Measurements from ENCODE around the gene XPNPEP2.

XPNPEP2 gene

GRCh38 chrX:129716507-129716906 is 22.3 kb upstream of the XPNPEP2 start:
- DNase-seq (ENCODE audit: insufficient read length, low spot score) (no peak), FAIRE-seq (no peak)
- no peak for TF ChIP-seq POU2F2 (IDR thresholded peaks at IDR 0.05; ENCODE audit: low read depth, low read length)
- TF ChIP-seq POLR2AphosphoS5 (IDR thresholded peaks at IDR 0.05; ENCODE audit: low read depth, low read length): no peak
- no peak for TF ChIP-seq SPI1 (IDR thresholded peaks at IDR 0.05; ENCODE audit: low read depth, low read length)
- no peak for TF ChIP-seq POLR2A (IDR thresholded peaks at IDR 0.05; ENCODE audit: low read depth, low read length)
- TF ChIP-seq TAF1 (IDR thresholded peaks at IDR 0.05; ENCODE audit: low read depth, low read length): no peak
- TF ChIP-seq PAX5 (IDR thresholded peaks at IDR 0.05; ENCODE audit: insufficient read depth, low read length, severe bottlenecking): no peak

- FAIRE-seq (no peak), DNase-seq (ENCODE audit: insufficient read length, low spot score) (no peak)
- TF ChIP-seq POLR2AphosphoS5 (IDR thresholded peaks at IDR 0.05; ENCODE audit: low read depth, low read length) (no peak), PAX5 (IDR thresholded peaks at IDR 0.05; ENCODE audit: insufficient read depth, low read length, severe bottlenecking) (no peak), TAF1 (IDR thresholded peaks at IDR 0.05; ENCODE audit: low read depth, low read length) (no peak), SPI1 (IDR thresholded peaks at IDR 0.05; ENCODE audit: low read depth, low read length) (no peak), POLR2A (IDR thresholded peaks at IDR 0.05; ENCODE audit: low read depth, low read length) (no peak), POU2F2 (IDR thresholded peaks at IDR 0.05; ENCODE audit: low read depth, low read length) (no peak)
These were observed 20.9 kb upstream of the XPNPEP2 start for GRCh38 chrX:129717892-129718291.

- TF ChIP-seq POLR2AphosphoS5 (IDR thresholded peaks at IDR 0.05; ENCODE audit: low read depth, low read length) (no peak), PAX5 (IDR thresholded peaks at IDR 0.05; ENCODE audit: insufficient read depth, low read length, severe bottlenecking) (no peak), SPI1 (IDR thresholded peaks at IDR 0.05; ENCODE audit: low read depth, low read length) (no peak), TAF1 (IDR thresholded peaks at IDR 0.05; ENCODE audit: low read depth, low read length) (no peak), POU2F2 (IDR thresholded peaks at IDR 0.05; ENCODE audit: low read depth, low read length) (no peak), POLR2A (IDR thresholded peaks at IDR 0.05; ENCODE audit: low read depth, low read length) (no peak)
- FAIRE-seq (no peak), DNase-seq (ENCODE audit: insufficient read length, low spot score) (no peak)
These were observed 20.1 kb upstream of the XPNPEP2 start for GRCh38 chrX:129718676-129719075.

GRCh38 chrX:129719268-129719667 is 19.5 kb upstream of the XPNPEP2 start:
- TF ChIP-seq TAF1 (IDR thresholded peaks at IDR 0.05; ENCODE audit: low read depth, low read length) (no peak), POU2F2 (IDR thresholded peaks at IDR 0.05; ENCODE audit: low read depth, low read length) (no peak), POLR2AphosphoS5 (IDR thresholded peaks at IDR 0.05; ENCODE audit: low read depth, low read length) (no peak), POLR2A (IDR thresholded peaks at IDR 0.05; ENCODE audit: low read depth, low read length) (no peak), PAX5 (IDR thresholded peaks at IDR 0.05; ENCODE audit: insufficient read depth, low read length, severe bottlenecking) (no peak), SPI1 (IDR thresholded peaks at IDR 0.05; ENCODE audit: low read depth, low read length) (no peak)
- FAIRE-seq (no peak), DNase-seq (ENCODE audit: insufficient read length, low spot score) (no peak)

GRCh38 chrX:129719931-129720530 is 18.7 kb upstream of the XPNPEP2 start:
- no peak for DNase-seq (ENCODE audit: insufficient read length, low spot score)
- FAIRE-seq: no peak

GRCh38 chrX:129720741-129721140 is 18.0 kb upstream of the XPNPEP2 start:
- FAIRE-seq: no peak
- TF ChIP-seq SPI1 (IDR thresholded peaks at IDR 0.05; ENCODE audit: low read depth, low read length): no peak
- TF ChIP-seq POLR2A (IDR thresholded peaks at IDR 0.05; ENCODE audit: low read depth, low read length): no peak
- TF ChIP-seq PAX5 (IDR thresholded peaks at IDR 0.05; ENCODE audit: insufficient read depth, low read length, severe bottlenecking): no peak
- TF ChIP-seq POU2F2 (IDR thresholded peaks at IDR 0.05; ENCODE audit: low read depth, low read length): no peak
- DNase-seq (ENCODE audit: insufficient read length, low spot score): no peak

More at GRCh38 chrX:129719931-129720530, 18.7 kb upstream of the XPNPEP2 start:
- TF ChIP-seq POU2F2 (IDR thresholded peaks at IDR 0.05; ENCODE audit: low read depth, low read length) (no peak), POLR2AphosphoS5 (IDR thresholded peaks at IDR 0.05; ENCODE audit: low read depth, low read length) (no peak), POLR2A (IDR thresholded peaks at IDR 0.05; ENCODE audit: low read depth, low read length) (no peak)

- TF ChIP-seq POLR2A (IDR thresholded peaks at IDR 0.05; ENCODE audit: low read depth, low read length) (no peak), TAF1 (IDR thresholded peaks at IDR 0.05; ENCODE audit: low read depth, low read length) (no peak)
- DNase-seq (ENCODE audit: insufficient read length, low spot score): no peak
- no peak for FAIRE-seq
These were observed 17.4 kb upstream of the XPNPEP2 start for GRCh38 chrX:129721414-129721813.

GRCh38 chrX:129721870-129722269 is 16.9 kb upstream of the XPNPEP2 start:
- FAIRE-seq (no peak), DNase-seq (ENCODE audit: insufficient read length, low spot score) (no peak)
- TF ChIP-seq POLR2A (IDR thresholded peaks at IDR 0.05; ENCODE audit: low read depth, low read length): no peak

- TF ChIP-seq SPI1 (IDR thresholded peaks at IDR 0.05; ENCODE audit: low read depth, low read length) (no peak), PAX5 (IDR thresholded peaks at IDR 0.05; ENCODE audit: insufficient read depth, low read length, severe bottlenecking) (no peak), TAF1 (IDR thresholded peaks at IDR 0.05; ENCODE audit: low read depth, low read length) (no peak), POU2F2 (IDR thresholded peaks at IDR 0.05; ENCODE audit: low read depth, low read length) (no peak), POLR2AphosphoS5 (IDR thresholded peaks at IDR 0.05; ENCODE audit: low read depth, low read length) (no peak), POLR2A (IDR thresholded peaks at IDR 0.05; ENCODE audit: low read depth, low read length) (no peak)
- DNase-seq (ENCODE audit: insufficient read length, low spot score) (no peak), FAIRE-seq (no peak)
These were observed 15.3 kb upstream of the XPNPEP2 start for GRCh38 chrX:129723511-129723910.

- no peak for DNase-seq (ENCODE audit: insufficient read length, low spot score)
- no peak for TF ChIP-seq POU2F2 (IDR thresholded peaks at IDR 0.05; ENCODE audit: low read depth, low read length)
- TF ChIP-seq PAX5 (IDR thresholded peaks at IDR 0.05; ENCODE audit: insufficient read depth, low read length, severe bottlenecking): no peak
- no peak for TF ChIP-seq POLR2A (IDR thresholded peaks at IDR 0.05; ENCODE audit: low read depth, low read length)
- TF ChIP-seq SPI1 (IDR thresholded peaks at IDR 0.05; ENCODE audit: low read depth, low read length): no peak
- TF ChIP-seq POLR2AphosphoS5 (IDR thresholded peaks at IDR 0.05; ENCODE audit: low read depth, low read length): no peak
- TF ChIP-seq TAF1 (IDR thresholded peaks at IDR 0.05; ENCODE audit: low read depth, low read length): no peak
These were observed 14.0 kb upstream of the XPNPEP2 start for GRCh38 chrX:129724754-129725153.

More at GRCh38 chrX:129724754-129725153, 14.0 kb upstream of the XPNPEP2 start:
- FAIRE-seq: no peak
